Retina (tissue), 1 donor: ENCODE results near the gene PIGM.
A peak's percentile ranks its signal among the peaks of the same experiment; 100 is the strongest.
"Not testable (repeated sequence)": the region's sequence is repeated elsewhere in the genome, so short reads cannot be mapped to it uniquely, and the experiment has no call there.

ENCODE experiments used
- DNase-seq: peaks from one replicate; pipeline ENCODE4 v3.0.0-alpha.2; 2016

The PIGM gene

GRCh38 chr1:160058087-160058486 is 26.3 kb upstream of the PIGM start:
- no peak for DNase-seq

DNA sequence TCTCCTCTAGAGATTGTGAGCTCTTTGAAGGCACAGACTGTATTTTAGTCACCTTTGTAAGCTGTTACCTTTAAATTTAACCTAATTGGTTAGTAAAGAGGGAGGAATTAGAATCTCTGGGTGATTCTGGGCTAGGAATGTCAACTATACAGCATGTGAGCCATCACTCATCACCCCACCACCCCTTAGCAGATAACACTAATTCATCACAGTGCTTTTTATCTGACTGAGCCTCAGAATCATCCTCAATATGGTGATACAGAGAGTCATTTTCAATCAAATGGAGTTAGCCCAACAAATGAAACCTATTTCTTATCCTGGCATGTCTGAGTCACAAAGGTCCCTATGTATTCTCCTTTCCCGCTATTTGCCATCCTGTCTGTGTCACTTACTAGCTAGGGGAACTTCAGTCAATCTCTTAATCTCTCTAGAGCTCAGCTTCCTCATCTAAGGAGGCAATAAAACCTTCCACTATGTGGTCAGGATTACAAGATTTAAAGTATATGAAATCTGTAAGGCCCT is 24.9 kb upstream of the PIGM start:
- no peak for DNase-seq

DNA sequence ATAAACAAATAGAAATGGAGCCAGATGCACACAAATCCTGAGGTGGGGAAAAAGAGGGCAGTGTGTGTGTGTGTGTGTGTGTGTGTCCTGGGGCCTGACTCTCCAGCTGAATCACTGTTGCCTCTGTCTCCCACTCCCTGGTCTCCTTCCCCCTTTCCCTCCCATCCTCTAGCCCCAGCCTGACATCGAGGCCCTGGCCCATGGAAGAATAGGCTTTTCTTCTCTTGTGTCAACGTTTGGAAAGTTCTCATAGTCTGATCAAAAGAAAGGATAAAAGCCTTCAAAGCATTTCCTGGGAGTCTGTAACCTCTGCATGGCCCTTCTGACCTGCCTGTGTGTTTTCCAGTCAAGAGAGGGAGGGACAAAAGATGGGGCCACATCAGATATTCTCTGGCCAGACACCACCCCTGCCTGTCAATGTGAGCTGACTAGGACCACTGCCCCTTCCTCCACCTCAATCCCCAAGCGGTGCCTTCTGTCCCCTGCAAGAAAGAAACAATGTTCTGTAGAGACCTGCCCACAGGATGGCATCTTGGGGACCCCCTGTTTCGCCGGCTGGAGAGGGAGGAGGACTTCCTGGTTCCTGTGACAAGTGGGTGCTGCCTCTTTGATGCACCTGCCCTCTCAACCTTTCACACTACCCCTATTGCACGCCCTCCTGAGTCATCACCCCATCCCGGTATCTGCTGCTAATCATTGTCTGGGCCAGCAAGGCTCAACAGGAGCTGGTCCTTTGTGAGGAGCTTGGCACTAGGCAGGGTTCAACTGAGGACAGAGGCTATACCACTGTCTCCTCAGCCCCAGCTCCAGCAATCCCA is 22.0 kb upstream of the PIGM start:
- no peak for DNase-seq

- no peak for DNase-seq
Observed at GRCh38 chr1:160052936-160053335, 21.1 kb upstream of the PIGM start.

DNA sequence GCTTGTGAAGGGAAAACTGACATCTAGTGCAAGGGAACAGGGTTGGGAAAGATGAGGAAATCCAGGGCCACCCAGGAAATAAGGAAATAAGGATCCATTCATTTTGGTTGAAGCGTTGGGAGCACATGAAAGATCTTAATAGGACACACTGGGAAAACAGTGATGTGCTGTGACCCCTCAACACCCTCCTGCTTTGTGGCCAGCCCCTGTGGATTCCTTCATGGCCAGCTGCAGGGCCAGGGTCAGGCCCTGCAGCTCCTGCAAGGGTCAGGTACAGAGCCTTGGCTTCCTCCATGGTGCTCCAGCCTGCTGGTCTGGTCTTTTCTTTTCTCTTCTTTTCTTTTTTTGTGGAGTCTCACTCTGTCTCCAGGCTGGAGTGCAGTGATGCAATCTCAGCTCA is 18.8 kb upstream of the PIGM start:
- no peak for DNase-seq

GRCh38 chr1:160050182-160050581 is 18.4 kb upstream of the PIGM start:
- not testable (repeated sequence) for DNase-seq

DNA sequence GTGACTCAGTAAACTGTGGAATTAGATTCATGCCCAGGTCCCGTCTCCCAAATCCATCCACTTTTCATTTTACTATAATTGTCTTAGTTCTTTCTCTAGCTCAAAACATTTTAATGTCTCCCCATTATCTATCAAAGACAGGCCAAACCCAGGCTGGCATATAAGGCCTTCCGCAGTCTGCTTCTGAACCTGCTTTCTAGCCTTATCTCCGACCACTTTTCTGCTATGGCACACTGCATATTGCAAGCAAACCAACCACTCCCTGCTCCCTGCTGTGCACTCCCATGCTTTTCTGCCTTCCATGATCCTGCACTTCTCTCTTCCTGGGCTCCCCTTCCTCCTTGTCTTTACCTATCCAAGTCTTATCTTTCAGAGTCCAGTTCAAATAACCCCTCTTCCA is 17.3 kb upstream of the PIGM start:
- DNase-seq = no peak

DNA sequence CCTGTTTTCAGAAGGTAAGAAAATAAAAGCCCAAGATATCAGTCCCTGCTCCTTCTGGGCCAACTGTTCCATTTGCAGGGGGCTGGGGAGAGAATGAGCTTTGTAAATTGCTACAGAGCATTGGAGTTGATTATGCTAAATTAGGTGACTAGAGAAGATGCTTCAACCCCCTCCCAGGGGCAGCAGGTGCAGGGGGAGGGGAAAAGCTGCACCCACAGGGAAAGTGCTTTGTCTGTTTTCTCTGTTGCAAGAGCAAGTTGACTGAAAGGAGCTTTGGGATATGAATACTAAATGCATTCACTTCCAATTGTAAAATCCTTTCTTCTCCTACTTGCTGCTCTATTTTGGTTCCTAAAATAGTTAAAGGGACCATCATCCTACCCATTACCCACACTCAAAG is 16.5 kb upstream of the PIGM start:
- DNase-seq = no peak

DNA sequence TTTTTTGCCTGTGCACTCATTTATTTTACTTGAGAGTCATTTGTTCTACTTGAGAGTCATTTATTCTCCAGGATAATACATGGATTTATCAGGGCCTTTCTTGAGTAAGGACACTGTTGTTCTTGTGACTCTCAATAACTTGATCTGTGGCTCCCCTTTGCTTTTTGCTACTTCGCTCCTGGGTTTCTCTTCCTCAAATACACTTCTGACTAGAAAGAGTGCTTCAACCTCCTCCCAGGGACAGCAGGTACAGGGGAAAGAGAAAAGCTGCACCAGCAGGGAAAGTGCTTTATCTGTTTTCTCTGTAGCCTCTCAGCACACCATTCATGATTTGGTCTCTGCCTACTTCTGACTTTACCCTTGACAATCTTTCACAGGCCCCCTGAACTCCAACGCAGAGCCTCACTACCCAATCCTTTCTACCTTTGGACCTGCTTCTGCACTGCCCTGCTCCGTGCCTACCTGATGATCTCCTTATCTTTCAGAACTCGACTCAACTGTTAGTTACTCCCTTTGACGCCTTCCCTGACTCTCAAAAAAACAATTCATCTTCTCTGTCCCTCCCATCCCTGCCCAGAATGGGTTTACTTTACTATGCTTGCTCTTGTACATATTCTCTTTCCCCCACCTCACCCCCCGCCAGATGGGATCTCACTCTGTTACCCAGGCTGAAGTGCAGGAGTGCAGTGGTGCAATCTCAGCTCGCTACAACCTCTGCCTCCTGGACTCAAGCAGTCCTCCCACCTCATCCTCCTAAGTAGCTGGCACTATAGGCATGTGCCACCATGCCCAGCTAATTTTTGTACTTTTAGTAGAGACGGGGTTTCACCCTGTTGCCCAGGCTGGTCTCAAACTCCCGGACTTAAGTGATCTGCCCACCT is 15.6 kb upstream of the PIGM start:
- DNase-seq = no peak

DNA sequence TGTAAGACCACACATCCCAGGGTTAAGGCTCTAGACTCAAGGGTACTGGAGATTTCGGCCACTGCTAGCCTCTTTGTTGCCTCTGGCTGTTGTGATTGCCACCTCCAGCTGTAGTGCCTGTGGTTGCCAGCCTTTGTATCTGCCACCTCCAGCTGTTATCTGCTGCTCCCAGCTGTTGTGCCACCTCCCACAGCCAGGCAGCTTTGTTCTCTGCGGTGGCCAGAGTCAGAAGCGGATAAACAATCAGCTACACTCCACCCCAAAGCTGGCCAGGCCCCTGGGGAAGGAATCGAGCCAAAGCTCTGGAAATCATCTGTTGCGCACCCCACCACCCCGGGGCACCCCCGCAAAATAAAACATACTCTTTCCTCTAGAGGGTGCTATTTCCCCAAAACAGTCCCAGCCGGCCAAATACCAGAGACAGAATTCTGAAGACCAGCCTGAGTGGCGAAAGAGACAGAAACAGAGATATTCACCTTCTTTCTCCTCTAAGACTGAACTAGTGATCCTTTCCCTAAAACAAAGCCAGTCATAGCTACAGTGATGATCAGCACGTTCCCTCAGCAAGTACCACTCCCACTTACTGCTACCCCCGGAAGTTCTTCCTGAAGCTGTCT is 14.8 kb upstream of the PIGM start:
- DNase-seq = peak; percentile 57

GRCh38 chr1:160045653-160046052 is 13.9 kb upstream of the PIGM start:
- DNase-seq = no peak

DNA sequence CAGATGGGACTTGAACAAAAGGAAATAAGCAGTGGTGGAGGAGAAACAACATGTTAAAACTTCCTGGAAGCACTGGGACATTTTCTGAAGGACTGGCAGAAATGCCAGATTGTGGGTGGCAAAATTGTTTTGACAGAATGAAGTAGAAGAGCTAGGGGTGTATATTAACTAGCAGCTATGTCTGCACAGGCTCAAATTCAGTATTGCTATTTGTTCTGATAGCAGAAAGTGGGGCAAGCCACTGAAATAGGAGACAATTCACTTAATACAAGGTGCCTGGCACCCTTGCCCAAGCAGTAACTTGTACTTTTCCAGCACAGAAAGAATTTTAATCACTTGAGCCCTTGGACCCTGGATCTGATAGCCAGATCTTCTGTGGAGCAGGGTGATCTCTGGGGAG is 11.8 kb upstream of the PIGM start:
- no peak for DNase-seq

GRCh38 chr1:160040476-160040875 is 8.7 kb upstream of the PIGM start:
- DNase-seq = no peak

- peak; percentile 20 for DNase-seq
Observed at GRCh38 chr1:160032165-160032820, 503 bp upstream of the PIGM start.

GRCh38 chr1:160030657-160031364 is 979 bp downstream of the PIGM start:
- no peak for DNase-seq

- DNase-seq = no peak
Observed at GRCh38 chr1:160028426-160028825, 3.4 kb downstream of the PIGM start.

- no peak for DNase-seq
Observed at GRCh38 chr1:160025314-160025713, 6.5 kb downstream of the PIGM start.

GRCh38 chr1:160024195-160024905 is 7.4 kb downstream of the PIGM start:
- no peak for DNase-seq

GRCh38 chr1:160022330-160023310 is 9.2 kb downstream of the PIGM start:
- peak; percentile 54 for DNase-seq

DNA sequence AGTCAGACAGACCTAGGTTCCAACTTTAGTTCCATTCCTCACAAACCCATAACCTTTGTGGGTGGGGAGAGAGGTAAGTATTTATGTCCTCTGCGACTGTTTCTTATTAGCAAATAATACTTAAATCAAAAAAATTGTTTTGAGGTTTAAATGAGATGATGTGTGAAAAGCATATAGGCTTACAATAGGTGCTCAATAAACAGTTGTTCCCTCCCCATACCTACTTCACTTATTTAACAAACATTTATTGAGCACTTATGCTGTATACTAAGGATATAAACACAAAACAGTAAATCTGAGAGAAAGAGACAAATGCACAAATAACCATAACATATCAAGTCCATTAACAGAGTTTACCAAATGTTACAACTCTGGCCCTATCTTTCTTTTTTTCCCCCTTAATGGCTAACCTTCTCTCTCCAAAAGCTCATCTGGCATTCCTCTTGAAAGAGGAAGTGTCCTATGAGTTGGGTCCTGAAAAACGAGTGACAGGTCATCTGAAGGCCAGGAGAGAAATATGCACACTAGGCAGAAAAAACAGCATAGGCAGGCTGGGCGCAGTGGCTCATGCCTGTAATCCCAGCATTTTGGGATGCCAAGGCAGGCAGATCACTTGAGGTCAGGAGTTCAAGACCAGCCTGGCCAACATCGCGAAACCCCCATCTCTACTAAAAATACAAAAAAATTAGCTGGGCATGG is 10.3 kb downstream of the PIGM start:
- no peak for DNase-seq
